ENCODE measurements around the gene LAMC1. TPM values are rescaled to one million over a fixed set of nuclear protein-coding genes. Genes with fewer than 3 reads are reported as not detected.

Gene LAMC1
- total RNA-seq, 2 donors from 2014 or later: 39.3 to 141 TPM

GRCh38 chr1:183096351-183096750 lies 73.1 kb downstream of the LAMC1 start:
- intact Hi-C loops (cut with DNase I): no loop called here
- Histone ChIP-seq H3K27me3 (replicated peaks; ENCODE audit: insufficient read depth) (no peaks in the 10 kb centered on the region), H3K36me3 (no peaks in the 10 kb centered on the region), H3K9me3 (no peaks in the 10 kb centered on the region), H3K4me1 (replicated peaks) (no peaks in the 10 kb centered on the region), H3K4me3 (no peak overlapping the region), H3K27ac (no peak overlapping the region)
- DNase-seq (ENCODE audit: low spot score): no peak
- TF ChIP-seq CTCF (IDR thresholded peaks at IDR 0.05) (no peak), POLR2A (IDR thresholded peaks at IDR 0.05) (no peak), POLR2AphosphoS5 (IDR thresholded peaks at IDR 0.05) (no peak)
- 97% methylated on average over 2 of the region's 2 CpGs for WGBS

- TF ChIP-seq POLR2AphosphoS5 (IDR thresholded peaks at IDR 0.05) (no peak), POLR2A (IDR thresholded peaks at IDR 0.05) (no peak)
- H3K4me3 ChIP-seq: no peak overlapping the region
- H3K27me3 ChIP-seq (replicated peaks; ENCODE audit: insufficient read depth): no peaks in the 10 kb centered on the region
- WGBS: 50% methylated on average over 3 of the region's 3 CpGs
- no peaks in the 10 kb centered on the region for H3K4me1 ChIP-seq (replicated peaks)
- DNase-seq (ENCODE audit: low spot score): no peak
- no peaks in the 10 kb centered on the region for H3K36me3 ChIP-seq
- H3K9me3 ChIP-seq: no peaks in the 10 kb centered on the region
- intact Hi-C loops (cut with DNase I): no loop called here
- no peak overlapping the region for H3K27ac ChIP-seq
Observed at GRCh38 chr1:183096894-183097293, 73.7 kb downstream of the LAMC1 start.

GRCh38 chr1:183097438-183098051 lies 74.3 kb downstream of the LAMC1 start:
- WGBS: 37% methylated on average over 3 of the region's 3 CpGs
- intact Hi-C loops (cut with DNase I): no loop called here
- no peak for TF ChIP-seq POLR2A (IDR thresholded peaks at IDR 0.05)
- no peak for TF ChIP-seq POLR2AphosphoS5 (IDR thresholded peaks at IDR 0.05)
- no peak for TF ChIP-seq CTCF (IDR thresholded peaks at IDR 0.05)

GRCh38 chr1:183098317-183098716 lies 75.1 kb downstream of the LAMC1 start:
- TF ChIP-seq CTCF (IDR thresholded peaks at IDR 0.05) (no peak), POLR2AphosphoS5 (IDR thresholded peaks at IDR 0.05) (no peak), POLR2A (IDR thresholded peaks at IDR 0.05) (no peak)
- no peaks in the 10 kb centered on the region for H3K4me1 ChIP-seq (replicated peaks)
- H3K27ac ChIP-seq: no peak overlapping the region
- no peaks in the 10 kb centered on the region for H3K27me3 ChIP-seq (replicated peaks; ENCODE audit: insufficient read depth)
- H3K9me3 ChIP-seq: no peaks in the 10 kb centered on the region
- no peak overlapping the region for H3K4me3 ChIP-seq
- DNase-seq (ENCODE audit: low spot score): no peak
- no peaks in the 10 kb centered on the region for H3K36me3 ChIP-seq
- intact Hi-C loops (cut with DNase I): no loop called here
- WGBS: 95% methylated on average over 2 of the region's 2 CpGs

More at GRCh38 chr1:183097438-183098051, 74.3 kb downstream of the LAMC1 start:
- DNase-seq (ENCODE audit: low spot score): no peak
- H3K4me1 ChIP-seq (replicated peaks): no peaks in the 10 kb centered on the region
- H3K36me3 ChIP-seq: no peaks in the 10 kb centered on the region
- H3K9me3 ChIP-seq: no peaks in the 10 kb centered on the region
- H3K27me3 ChIP-seq (replicated peaks; ENCODE audit: insufficient read depth): no peaks in the 10 kb centered on the region
- no peak overlapping the region for H3K4me3 ChIP-seq
- no peak overlapping the region for H3K27ac ChIP-seq

GRCh38 chr1:183100361-183100974 lies 77.2 kb downstream of the LAMC1 start:
- no peak overlapping the region for H3K4me3 ChIP-seq
- 100% methylated on average over 4 of the region's 4 CpGs for WGBS
- no peak for DNase-seq (ENCODE audit: low spot score)
- no peaks in the 10 kb centered on the region for H3K27me3 ChIP-seq (replicated peaks; ENCODE audit: insufficient read depth)
- H3K36me3 ChIP-seq: no peaks in the 10 kb centered on the region
- no peaks in the 10 kb centered on the region for H3K4me1 ChIP-seq (replicated peaks)
- TF ChIP-seq POLR2A (IDR thresholded peaks at IDR 0.05) (no peak), POLR2AphosphoS5 (IDR thresholded peaks at IDR 0.05) (no peak), CTCF (IDR thresholded peaks at IDR 0.05) (no peak)
- no peaks in the 10 kb centered on the region for H3K9me3 ChIP-seq
- no peak overlapping the region for H3K27ac ChIP-seq
- intact Hi-C loops (cut with DNase I): no loop called here
